SU-DHL-6 (cell line): ENCODE measurements around the gene CACNB4.
"Not testable (repeated sequence)": the region's sequence is repeated elsewhere in the genome, so short reads cannot be mapped to it uniquely, and the experiment has no call there.

Experiments
- CTCF ChIP-seq: fragments of 200-600 bp; sonication (generic); IDR thresholded peaks from one replicate; pipeline ENCODE4 v1.5.1; 2017; ENCODE audit warnings: antibody characterized with exemption, mild to moderate bottlenecking, low read length, moderate library complexity; ENCODE audit not compliant: insufficient read depth, poor library complexity, severe bottlenecking
- EZH2phosphoT487 ChIP-seq: fragments of 200-600 bp; sonication (generic), shearing (Covaris generic); conservative IDR thresholded peaks from 2 replicates; pipeline ENCODE4 v1.6.1; 2018; ENCODE audit warnings: mild to moderate bottlenecking, antibody characterized with exemption, low read length, moderate library complexity, mixed read lengths

GRCh38 chr2:151942540-151943205, 156.2 kb downstream of the CACNB4 start:
- not testable (repeated sequence) for TF ChIP-seq CTCF, EZH2phosphoT487
